Epidermal melanocyte (primary cell): Measurements from ENCODE around the gene EFCAB6.

ENCODE experiments used
- DNase-seq: peaks from one replicate; pipeline ENCODE4 v3.0.0; 2011; ENCODE audit warnings: low spot score; ENCODE audit not compliant: insufficient read length

EFCAB6 gene

DNA sequence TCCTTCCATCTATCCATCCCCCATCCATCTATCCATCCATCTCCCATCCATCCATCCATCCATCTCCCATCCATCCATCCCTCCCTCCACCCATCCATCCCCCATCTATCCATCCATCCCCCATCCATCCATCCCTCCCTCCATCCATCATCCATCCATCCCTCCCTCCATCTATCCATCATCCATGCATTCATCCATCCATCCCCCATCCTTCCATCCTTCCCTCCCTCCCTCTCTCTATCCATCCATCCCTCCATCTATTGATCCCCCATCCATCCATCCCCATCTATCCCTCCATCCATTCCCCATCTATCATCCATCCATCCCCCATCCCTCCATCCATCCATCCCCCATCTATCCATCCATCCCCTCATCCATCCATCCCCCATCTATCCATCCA is 303.6 kb downstream of the EFCAB6 start:
- no peak for DNase-seq

DNA sequence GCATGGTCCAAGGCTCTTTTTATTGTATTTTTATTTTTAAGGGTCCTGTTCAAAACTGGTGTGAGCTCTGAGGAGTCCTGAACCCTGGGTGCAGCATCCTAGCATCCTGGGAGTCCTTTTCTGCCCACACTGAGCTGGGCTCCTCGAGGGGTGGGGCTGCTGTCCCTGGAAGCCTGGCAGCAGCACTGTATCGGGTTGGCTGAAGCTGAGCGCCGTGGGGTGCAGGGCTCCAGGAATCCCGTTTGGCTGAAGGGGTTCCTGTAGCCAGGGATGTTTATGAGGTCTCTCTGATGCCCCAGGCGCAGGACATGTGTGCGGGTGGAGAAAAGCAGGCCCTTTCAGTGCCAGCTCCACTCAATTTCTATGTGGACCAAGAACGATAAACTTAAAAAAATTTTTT is 304.9 kb downstream of the EFCAB6 start:
- DNase-seq, result no peak

GRCh38 chr22:43506487-43506886 is 305.6 kb downstream of the EFCAB6 start:
- no peak for DNase-seq

DNA sequence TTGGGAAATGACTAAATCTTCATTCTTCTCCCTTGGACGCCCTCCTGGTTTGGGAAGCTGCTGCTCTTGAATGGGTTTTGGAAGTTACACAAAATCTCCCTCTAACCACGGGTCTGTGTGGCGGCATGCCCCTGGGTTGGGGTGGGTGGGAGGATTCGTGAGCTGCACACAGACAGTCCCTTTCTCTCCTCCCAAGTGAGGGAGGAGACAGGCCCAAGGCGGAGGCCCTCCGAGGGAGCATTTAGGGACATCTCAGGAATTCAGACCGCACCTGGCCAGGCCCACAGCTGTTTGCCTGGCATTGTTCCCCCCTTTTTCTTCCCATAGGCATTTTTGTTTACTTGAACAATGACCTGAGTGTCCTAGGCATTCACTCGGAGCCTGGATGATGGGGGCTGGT is 306.2 kb downstream of the EFCAB6 start:
- no peak for DNase-seq

- no peak for DNase-seq
Measured at GRCh38 chr22:43505423-43505822, 306.7 kb downstream of the EFCAB6 start.

DNA sequence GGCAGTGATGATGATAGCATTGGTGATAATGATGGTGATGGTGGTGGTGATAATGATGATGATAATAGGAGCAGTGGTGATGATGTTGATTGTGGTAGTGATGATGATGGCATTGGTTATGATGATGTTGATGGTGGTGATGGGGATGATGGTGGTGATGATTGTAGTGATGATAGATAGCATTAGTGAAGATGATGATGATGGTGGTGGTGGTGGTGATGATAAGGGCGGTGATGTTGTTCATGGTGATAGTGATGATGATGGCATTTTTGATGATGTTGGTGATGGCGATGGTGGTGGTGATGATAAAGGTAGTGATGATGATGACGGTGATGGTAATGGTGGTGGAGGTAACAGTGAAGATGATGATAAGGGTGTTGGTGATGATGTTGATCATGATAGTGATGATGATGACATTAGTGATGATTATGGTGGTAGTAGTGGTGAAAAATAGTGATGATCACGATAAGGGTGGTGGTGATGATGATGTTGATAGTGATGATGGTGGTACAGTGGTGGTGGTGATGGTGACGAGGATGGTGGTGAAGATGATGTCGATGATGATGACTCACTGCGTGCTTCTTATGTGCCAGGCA is 307.3 kb downstream of the EFCAB6 start:
- DNase-seq, result no peak

- no peak for DNase-seq
Measured at GRCh38 chr22:43504068-43504467, 308.0 kb downstream of the EFCAB6 start.

GRCh38 chr22:43502306-43502874 is 309.7 kb downstream of the EFCAB6 start:
- DNase-seq, result no peak

DNA sequence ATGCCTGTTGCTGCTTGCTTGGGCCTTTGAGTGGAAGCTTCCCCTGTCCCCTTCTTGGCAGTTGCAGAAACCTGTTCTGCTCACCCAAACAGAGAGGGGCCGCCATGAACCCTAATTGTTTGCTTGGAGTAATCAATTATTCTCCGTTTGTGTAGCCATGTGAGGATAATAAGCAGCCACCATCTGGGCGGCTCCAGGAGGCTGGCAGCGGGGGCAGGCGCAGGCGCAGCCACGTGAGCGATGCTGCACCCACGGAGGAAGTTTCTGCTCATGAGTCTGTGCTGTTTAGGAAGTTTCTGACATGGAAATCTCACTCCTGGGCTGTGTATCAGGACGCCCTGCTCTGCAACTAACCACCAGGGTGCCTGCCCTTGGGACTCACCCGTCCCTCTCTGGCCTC is 310.2 kb downstream of the EFCAB6 start:
- no peak for DNase-seq

DNA sequence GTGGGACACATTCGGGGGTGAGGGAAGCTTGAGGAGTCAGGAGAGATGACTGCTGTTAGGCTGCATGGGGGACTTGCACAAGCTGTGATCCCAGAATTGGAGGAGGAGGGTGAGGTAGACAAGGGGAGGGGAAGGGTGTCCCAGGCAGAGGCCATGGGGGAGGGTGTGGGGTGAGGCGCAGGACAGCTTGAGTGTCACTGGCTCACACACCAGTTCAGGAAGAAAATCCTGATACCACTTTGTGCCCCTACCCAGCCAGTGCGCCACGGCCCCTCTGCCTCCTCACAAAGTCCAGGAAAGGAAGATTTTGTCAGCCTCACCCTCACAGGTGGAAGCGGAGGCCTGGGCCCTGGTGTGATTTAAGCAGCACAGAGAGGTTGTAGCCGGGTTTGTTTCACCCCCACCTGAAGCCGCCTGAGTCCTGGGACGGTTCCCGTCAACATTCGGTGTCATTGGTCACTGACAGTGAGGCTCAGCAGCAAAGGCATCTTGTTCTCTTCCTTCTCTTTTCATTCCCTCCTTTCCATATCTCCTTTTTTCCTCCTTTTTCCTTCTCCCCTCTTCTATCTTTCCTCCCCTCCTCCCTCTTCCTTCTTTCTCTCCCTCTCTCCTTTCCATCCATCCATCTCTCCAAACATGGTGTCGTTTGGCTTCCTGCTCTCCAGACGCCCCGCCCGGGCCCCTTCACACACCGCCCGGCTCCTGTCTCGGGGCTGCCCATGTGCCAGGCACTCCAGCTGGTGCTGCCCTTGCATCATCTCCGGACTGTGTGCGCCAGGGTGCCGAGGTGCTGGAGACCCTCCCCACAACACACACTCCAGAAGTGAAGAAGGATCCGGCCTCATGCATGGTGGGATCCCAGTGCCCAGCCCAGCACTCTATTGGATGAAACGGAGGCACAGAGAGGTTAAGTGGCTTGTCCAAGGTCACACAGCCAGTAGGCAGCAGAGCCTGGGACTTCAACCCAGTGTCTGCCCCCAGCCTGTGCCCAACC is 311.0 kb downstream of the EFCAB6 start:
- DNase-seq, result no peak

DNA sequence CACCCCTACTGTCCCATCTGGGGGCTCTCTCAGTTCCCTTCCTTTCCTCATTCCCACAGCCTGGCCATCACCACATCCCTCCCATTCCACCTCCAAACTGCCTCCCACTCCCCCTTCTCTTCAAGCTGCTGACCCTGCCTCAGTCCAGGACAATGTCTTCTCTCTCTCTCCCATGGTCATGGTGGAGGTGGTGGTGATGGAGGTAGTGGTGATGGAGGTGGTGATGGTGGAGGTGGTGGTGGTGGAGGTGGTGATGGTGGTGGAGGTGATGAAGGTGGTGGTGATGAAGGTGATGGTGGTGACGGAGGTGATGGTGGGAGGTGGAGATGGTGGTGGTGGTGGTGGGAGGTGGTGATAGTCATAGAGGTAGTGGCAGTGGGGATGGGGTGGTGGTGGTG is 313.2 kb downstream of the EFCAB6 start:
- DNase-seq, result no peak

DNA sequence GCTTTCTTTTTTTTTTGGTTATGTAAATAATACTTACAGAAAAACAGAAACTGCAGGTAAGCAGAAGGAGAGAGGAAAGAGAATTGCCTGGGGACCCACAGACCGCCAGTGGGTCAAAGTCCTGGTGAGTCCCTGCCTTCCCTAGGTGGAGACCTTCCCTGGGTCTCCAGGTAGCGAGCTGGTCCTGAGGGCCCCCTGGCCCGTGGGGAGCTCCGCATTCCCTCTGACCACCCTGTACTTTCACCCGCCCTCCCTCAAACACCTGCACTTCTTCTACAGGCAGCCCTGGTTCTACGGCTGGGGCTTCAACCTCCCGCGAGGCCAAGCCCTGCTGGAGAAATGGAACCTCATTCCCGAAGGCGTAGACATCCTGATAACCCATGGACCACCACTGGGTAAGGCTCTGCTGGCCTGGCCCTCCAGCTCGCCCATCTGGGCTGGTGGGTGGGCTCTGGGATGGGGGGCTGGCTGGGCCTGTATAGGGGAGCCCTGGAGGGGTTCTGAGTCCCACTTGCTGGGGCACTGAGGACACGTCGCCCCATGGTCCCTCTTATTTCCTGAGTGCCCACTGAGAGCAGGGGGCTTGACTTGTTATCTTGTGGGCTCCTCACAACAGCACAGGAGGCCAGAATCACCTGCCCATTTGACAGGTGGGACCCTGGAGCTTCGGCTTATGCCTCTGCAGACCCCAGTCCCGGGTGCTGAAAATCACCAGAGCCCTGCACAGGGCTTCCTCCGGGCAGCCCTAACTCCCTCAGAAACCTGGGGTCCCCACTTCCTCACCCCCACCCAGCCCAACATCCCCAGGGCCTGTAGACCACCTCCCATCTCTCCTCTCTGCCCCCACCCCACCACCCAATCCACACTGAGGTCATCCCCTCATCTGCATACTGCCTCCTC is 313.9 kb downstream of the EFCAB6 start:
- no peak for DNase-seq

DNA sequence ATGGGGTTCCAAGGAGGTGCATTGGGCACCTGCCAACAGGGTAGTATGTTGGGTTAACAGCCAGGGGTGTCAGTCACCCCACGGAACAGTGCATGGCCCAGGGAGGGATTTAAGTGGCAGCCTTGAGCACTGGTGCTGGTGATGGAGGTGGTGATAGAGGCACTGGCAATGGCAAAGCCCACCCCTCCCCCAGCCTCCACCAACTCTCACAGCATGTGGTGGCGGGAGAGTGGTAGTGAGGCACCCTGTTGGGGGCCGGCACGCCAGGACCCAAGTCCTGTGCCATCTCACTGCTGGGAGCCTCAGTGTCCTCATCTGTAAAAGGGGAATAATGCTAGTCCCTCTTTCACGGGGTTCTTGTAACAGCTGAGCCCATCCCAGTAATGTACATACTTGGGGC is 318.8 kb downstream of the EFCAB6 start:
- no peak for DNase-seq

- no peak for DNase-seq
Measured at GRCh38 chr22:43491737-43492136, 320.4 kb downstream of the EFCAB6 start.

- no peak for DNase-seq
Measured at GRCh38 chr22:43491177-43491576, 320.9 kb downstream of the EFCAB6 start.

GRCh38 chr22:43490311-43490710 is 321.8 kb downstream of the EFCAB6 start:
- DNase-seq, result no peak

DNA sequence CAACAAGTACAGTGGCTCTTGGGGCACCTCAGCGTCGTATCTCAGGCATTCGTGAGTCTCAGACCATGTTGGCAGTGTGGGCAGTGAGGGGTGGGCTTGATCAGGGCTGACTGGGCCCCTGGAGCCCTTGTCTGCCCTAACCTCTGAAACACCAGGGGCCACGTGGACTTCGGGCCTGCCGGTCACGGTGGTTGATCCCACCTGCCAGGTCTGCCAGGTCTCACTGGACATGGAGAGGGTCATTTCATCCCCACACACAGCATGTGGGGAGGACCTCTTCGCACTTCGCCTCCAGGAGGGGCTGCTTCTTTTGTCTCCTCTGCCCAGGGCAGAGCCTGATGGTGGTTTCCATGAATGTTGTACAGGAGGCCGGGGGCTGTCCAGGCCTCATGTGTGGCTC is 323.2 kb downstream of the EFCAB6 start:
- no peak for DNase-seq

DNA sequence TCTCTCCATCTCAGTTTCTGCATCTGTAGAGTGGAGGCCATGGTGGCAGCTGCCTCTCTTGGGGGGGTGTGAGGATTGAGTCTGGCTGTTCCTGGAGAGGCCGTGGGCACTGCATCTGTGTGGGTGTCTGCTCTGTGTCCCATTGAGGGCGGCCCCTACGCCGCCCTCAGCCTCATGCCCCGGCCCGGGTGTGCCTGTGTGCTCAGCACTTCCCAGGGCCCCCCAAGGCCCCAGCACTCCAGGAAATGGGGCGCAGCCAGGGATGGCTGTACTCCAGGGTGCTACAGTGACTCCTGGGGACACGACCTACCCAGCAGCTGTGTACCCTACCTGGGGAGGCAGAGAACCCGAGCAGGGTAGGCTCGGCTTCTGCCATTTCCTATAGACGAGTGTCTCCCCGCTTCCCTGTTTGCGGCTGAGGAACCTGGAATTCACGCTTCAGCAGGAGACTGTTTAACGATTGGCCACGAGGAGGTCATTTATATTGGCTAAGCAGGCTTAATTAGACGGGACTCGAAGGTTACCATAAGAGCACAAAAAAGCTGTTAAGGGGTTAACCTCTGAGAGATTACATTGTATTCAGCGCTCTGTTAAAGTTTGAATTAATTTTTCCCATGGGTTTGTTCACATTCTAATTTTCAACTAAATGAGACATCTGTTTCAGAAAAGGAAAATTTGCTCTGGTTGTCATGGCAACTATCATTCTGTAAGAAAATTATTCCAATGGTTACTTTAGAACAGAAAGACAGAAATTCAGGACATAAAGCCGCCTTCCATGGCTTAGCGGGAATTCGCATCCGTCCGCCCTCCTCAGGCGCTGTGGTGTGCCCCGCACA is 323.9 kb downstream of the EFCAB6 start:
- no peak for DNase-seq

- DNase-seq, result no peak
Measured at GRCh38 chr22:43487311-43488030, 324.6 kb downstream of the EFCAB6 start.
